HL-60/S4 treated with retinoic acid at 250 ng/mL for 4 days and 3 days (cell line): ENCODE data around the gene MCOLN3.
"Not testable (repeated sequence)": the region's sequence is repeated elsewhere in the genome, so short reads cannot be mapped to it uniquely, and the experiment has no call there.

ENCODE experiments used
- in situ Hi-C: fragments of 300-500 bp; cut with MboI; formaldehyde crosslinking; loops from 2 replicates; pipeline ENCODE4 v1.7.0; 2022; ENCODE audit warnings: low sequenced_read_pairs

Gene MCOLN3

DNA sequence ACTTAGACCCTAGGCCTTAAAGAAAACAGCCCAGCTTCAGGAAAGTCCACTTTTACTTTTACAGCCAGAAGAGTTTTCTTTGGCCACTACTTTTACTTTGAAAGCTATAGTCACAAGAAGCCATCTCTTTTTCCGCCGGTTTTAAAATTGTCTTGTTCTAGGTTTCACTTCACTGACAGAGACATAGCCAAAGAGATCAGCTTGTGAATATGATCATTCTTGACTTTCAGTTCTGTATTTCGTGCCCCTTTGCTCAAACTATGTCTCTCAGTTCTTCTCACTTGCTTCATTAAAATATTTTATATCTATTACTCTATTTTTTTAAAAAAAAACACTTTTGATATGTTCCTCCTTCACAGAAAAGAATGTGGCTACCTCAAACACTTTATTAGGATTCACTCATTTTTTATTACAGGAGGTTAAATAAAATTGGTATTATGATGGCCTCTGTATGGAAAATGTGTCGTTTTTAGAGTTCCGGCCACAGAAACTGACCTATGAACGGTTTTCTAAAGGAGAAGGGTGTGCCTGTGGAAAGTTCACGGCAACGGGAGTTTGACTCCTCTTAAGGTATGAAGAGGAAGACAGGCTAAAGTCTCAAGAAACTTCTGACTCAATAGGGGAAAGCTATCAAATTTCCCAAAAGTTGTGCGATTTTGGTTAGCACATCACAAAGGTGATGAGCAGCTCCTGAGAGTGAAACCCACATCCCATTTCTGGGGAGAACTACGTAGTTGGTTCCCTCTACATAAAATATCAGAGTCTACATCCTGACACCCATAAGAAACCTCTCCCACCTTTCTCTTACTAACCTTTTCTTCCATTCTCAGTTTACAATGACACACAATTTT, 52.6 kb downstream of the MCOLN3 start:
- in situ Hi-C loops = no loop called here

DNA sequence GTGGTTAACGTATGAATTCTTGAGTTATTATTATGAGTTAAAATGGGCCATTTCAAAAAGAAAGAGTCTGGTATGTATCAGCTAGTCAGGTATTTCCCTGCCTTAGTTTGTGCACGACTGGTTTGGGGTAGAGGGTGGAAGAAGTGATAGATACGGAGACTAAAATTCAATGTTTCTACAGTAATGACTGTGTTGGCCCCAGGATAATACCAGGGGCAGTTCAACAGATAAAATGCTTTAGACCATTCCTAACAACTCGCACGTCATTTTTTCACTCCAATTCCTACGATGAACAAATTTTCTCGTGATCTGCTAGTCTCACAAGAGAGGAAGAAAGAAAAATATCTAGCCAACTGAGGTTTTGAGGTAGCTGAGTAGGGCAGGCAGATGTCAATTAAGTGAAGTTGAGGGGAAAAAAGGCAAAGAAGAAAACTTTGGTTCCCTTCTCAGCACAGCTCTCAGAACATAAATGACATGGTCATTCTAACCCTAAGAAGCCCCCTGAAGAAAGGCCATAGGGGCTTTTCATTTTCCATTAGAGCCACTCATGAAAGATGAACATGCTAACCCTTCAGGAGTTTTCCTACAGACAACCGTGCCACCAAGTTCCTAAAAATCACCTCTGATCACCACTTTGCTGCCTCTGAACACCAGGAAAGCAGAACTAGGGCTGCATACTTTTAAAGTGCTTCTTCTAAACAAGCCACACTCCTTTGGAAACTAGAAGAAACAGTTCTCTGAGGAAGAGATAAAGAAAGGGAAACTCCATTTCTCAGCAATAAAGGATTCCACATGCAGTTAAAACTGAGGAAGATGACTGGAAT, 57.0 kb downstream of the MCOLN3 start:
- in situ Hi-C loops = no loop called here

DNA sequence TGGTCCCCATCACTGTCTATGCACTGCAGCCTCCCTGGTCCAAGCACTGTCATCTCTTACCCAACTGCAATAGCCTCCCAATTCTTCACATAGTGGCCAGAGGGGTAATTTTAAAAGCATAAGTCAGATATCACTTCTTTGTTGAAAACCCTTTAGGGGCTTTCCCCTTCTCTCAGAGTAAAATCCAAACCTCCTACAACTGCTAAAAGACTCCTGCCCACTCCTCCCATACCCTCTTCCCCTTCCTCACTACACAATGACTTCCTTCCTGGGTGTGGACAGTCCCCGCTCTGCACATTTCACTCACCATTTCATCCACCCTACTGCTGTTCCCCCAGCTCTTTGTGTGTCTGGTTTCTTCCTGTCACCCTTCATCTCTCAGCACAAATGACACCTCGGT, 59.7 kb downstream of the MCOLN3 start:
- in situ Hi-C loops = no loop called here

DNA sequence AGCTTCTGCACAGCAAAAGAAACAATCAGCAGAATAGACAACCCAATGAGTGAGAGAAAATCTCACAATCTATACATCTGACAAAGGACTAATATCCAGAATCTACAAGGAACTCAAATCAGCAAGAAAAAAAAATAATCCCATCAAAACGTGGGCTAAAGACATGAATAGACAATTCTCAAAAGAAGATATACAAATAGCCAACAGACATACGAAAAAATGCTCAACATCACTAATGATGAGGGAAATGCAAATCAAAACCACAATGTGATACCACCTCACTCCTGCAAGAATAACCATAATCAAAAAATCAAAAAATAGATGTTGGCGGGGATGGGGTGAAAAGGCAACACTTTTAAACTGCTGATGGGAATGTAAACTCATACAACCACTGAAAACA, 61.7 kb downstream of the MCOLN3 start:
- in situ Hi-C loops = not testable (repeated sequence)

DNA sequence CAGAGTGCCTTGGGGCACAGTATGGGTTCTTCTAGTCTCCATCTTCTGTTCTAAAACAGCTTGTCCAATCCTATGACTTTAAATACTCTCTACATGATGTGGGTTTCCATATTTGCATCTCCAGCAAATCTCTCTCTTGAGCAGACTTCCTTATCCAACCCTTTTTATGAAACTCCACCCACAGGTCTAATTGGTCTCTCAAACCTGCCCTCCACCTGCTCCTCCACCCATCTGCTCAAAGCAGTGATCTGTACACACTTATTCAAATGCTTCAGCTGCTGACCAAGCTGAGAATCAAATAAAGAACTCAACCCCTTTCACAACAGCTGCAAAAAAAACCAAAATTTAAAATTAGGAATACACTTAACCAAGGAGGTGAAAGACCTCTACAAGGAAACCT, 62.9 kb downstream of the MCOLN3 start:
- in situ Hi-C loops = no loop called here

DNA sequence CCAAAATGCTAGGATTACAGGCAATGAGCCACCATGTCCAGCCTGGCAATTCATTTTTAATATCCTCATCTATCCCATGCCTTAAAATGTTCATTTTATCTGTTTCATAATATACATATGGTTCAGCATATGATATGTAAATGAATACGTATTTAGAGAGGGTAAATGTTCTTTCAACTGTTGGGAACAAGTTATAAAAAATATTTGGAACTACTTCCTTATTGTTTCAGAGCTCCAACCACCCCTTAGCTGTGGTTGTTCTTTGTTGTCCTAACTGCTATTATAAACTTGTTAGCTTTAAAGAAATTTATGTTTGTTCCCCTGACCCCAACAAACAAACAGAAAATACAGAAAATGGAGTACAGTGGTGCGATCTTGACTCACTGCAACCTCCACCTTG, 65.9 kb downstream of the MCOLN3 start:
- in situ Hi-C loops = no loop called here

DNA sequence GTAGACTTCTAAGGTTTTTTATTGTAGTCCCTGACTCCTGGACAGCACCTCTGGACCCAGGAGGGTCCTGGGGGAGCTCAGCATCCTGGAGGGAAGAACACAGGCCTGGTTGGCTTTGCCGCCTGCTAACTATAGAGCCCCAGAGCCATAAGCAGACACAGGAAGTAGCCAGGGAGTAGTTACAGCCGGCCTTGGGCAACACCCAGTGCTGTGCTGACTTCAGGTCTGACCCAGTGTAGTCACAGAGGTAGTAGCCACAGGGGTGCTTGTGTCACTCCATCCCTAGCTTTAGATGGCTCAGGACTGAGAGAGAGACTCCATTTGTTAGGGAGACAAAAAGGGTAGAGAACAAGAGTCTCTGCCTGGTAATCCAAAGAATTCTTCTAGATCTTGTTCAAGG, 73.3 kb downstream of the MCOLN3 start:
- in situ Hi-C loops = no loop called here

DNA sequence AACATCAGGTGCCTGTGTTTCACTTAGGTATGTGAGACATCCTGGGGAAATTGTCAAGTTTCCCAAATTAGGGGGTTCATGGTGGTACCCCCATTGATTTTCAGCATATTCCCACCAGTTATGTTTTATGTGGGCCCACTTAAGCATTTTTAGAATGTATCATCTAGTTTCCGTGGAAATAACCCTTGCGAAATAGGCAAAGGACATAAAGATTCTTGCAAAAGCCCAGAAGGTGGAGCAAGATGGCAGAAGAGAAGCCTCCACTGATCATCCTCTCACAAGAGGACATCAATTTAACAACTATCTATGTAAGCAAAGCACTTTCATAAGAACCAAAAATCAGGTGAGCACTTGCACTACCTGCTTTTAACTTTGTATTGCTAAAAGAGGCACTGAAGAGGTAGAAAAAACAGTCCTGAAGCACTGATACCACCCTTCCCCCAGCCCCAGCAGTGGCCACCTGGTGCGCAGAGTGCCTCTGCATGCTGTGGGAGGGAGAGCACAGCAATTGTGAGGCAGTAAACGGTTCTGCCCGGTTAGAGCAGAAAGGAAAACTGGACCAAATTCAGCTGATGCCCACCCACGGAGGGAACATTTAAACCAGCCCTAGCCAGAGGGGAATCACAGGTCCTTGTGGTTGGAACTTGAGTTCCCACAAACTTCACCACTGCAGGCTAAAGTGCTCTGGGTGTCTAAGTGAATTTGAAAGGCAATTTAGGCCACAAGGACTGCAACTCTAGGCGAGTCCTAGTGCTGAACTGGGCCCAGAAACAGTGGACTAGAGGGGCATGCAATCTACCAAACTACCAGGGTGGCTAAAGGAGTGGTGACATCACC, 74.6 kb downstream of the MCOLN3 start:
- in situ Hi-C loops = no loop called here

DNA sequence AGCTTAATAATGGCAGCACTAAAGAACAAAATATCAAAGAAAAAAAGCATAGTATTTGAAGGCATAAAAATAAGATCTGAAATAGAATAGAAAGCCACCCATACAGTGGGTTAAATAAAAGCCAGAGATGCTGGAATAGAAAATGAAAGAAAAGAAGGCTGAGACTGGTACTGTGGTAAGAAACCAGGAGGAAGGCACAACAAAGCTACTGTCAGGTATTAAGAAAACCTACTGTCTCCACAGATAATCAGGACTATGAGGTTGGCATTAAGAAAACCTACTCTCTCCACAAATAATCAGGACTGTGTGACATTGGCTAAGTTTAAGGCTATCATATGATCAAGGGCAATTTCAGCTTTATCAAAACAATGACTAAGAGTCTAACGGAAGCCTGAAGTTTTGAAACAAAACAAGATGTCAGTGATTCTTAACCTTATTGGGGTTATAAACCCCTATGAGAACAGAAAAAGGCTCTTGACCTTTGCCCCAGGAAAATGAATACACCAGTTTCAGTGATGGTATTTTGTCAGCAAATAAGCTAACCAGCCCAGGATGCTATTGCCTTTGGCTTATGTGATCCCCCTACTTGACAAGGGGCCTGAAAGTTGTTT, 75.8 kb downstream of the MCOLN3 start:
- in situ Hi-C loops = no loop called here

DNA sequence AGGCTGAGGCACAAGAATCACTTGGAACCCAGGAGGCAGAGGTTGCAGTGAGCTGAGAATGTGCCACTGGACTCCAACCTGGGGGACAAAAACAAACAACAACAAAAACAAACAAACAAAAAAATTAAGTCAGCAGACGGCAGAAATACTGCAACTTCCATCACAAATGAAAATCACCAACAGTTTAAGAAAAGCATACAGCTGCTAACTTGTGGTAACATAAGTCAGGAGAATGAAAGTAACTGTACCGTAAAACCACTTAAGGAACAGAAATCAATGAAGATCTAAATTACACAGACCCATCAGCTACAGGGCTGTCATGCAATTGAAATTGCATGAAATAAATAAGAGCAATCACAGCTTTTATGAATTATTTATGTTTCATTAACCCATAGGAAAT, 76.3 kb downstream of the MCOLN3 start:
- in situ Hi-C loops = no loop called here

DNA sequence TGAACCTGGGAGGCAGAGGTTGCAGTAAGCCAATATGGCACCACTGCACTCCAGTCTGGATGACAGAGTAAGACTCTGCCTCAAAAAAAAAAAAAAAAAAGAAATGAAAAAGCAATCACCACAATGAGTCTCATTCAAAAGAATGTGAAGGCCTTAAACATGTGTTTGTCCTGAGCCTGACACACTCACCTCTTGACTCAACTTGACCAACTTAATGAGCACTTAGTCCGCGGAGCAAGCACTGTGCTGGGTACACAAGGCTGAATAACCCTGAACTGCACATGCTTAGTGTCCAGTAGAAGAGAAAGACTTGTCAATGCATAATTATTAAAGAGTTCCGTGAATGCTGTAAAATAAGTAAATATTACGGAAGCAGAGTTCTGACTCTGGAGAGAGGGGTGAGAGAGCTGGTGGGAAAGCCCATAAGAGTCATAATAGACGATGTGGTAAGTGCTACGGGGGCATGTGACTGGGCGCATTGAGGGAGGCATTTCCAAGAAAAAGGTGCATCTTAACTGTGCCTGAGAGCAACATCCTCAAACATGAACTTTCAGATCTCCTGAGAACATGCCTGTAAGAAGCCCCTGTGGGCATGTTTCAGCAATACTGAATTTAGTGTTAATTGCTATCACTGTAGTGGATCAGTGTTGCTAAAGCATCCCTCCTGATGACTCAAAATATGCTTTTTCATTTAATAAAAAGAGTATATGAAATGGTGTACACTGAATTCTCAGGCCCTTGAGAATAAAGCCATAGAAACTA, 78.6 kb downstream of the MCOLN3 start:
- in situ Hi-C loops = no loop called here

DNA sequence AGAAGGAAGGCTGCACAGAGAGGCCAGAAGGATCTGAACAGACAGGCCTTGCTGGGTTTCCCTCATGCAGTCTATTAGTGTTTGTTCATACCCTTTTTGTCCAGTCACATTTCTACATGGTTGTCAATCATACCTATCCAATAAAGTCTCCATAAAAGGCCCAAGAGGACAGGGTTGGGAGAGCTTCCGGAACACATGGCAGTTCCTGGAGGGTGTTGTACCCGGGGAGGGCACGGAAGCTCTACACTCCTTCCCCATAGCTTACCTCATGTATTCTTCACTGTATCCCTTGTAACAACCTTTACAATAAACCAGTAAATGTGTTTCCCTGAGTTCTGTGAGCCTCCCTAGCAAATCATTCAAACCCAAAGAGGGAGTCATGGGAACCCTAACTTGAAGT, 79.4 kb downstream of the MCOLN3 start:
- in situ Hi-C loops = no loop called here

DNA sequence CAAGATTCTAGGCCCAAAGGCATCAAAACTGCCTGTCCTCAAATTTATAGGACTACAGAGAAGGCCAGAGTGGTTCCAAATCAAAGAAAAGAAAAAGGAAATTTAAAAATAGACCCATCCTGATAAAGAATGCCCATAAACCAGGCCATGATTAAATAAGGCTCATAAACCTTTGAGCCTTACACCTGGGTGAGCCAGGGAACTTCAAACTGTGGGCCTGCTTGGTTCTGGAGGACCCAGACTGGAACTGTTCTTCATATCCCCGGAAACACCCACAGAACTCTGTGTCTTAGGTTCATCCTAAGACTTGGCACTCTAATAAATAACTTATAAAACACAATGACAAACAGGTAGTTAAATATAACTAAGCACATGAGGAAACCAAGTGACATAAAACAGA, 80.2 kb downstream of the MCOLN3 start:
- in situ Hi-C loops = no loop called here
